Muscle of leg (tissue), 11 donors: Measurements from ENCODE around the gene ADAMTS2. TPM values are rescaled to one million over a fixed set of nuclear protein-coding genes. Genes with fewer than 3 reads are reported as not detected.

Experiments
- DNase-seq: peaks from one replicate; pipeline ENCODE4 v3.0.0; 2013
- H3K27ac ChIP-seq: one replicate; pipeline ENCODE4 v1.5.1; 2013; ENCODE audit warnings: mild to moderate bottlenecking, low read length, control low read depth
- H3K27me3 ChIP-seq: one replicate; pipeline ENCODE4 v1.6.1; 2013; ENCODE audit warnings: low read length; ENCODE audit not compliant: control insufficient read depth, insufficient read depth
- H3K36me3 ChIP-seq: one replicate; pipeline ENCODE4 v1.6.1; 2013; ENCODE audit warnings: low read length; ENCODE audit not compliant: control insufficient read depth, insufficient read depth
- H3K4me1 ChIP-seq: one replicate; pipeline ENCODE4 v1.6.1; 2013; ENCODE audit warnings: low read length; ENCODE audit not compliant: control insufficient read depth, insufficient read depth
- H3K4me3 ChIP-seq: one replicate; pipeline ENCODE4 v1.5.1; 2013; ENCODE audit warnings: low read length, control low read depth
- H3K9me3 ChIP-seq: replicated peaks from 2 replicates; pipeline ENCODE4 v1.6.1; 2013; ENCODE audit warnings: low read depth, low read length; ENCODE audit not compliant: control insufficient read depth
- WGBS: methylation state at CpG from one replicate; pipeline ENCODE4 v1.1.5; 2013; ENCODE audit warnings: missing lambda C conversion rate; ENCODE audit not compliant: insufficient coverage; 5-methylcytosine and 5-hydroxymethylcytosine counted together
- polyA plus RNA-seq, 8 donors: library from polyadenylated mRNA; unstranded; fragments of 120-200 nt; gene quantifications; one replicate each; pipeline versions ENCODE4 v1.2.1 to v1.2.3, GENCODE V29; 2013; ENCODE audit warnings: inconsistent platforms in 1 of 8, low replicate concordance in 1 of 8; ENCODE audit not compliant: insufficient read length in 8 of 8, insufficient read depth in 1 of 8
- total RNA-seq: library from RNA; stranded (reverse); fragments of 120-200 nt; gene quantifications from one replicate; pipeline ENCODE4 v1.2.4, GENCODE V29; 2013

ADAMTS2 gene
- total and polyA plus RNA-seq, 9 donors: 21.3 to 46.3 (median 34.2) TPM

- H3K4me1 ChIP-seq: peaks cover 95% of the 10 kb centered on the region
- no peak overlapping the region for H3K4me3 ChIP-seq
- peak overlapping the region; percentile 35 for H3K27ac ChIP-seq
- no peaks in the 10 kb centered on the region for H3K9me3 ChIP-seq
- H3K36me3 ChIP-seq: no peaks in the 10 kb centered on the region
- WGBS: 45% methylated on average over 5 of the region's 8 CpGs
- DNase-seq: no peak
- peaks cover 6% of the 10 kb centered on the region for H3K27me3 ChIP-seq
These were observed 73.9 kb downstream of the ADAMTS2 start for GRCh38 chr5:179271428-179271734.

- Histone ChIP-seq H3K4me3 (no peak overlapping the region), H3K4me1 (peaks cover 95% of the 10 kb centered on the region), H3K27ac (peak overlapping the region; percentile 65), H3K27me3 (peaks cover 8% of the 10 kb centered on the region), H3K9me3 (no peaks in the 10 kb centered on the region), H3K36me3 (no peaks in the 10 kb centered on the region)
- 38% methylated on average over 13 of the region's 15 CpGs for WGBS
- peak; percentile 87 for DNase-seq
These were observed 74.5 kb downstream of the ADAMTS2 start for GRCh38 chr5:179270581-179271427.

- Histone ChIP-seq H3K4me3 (no peak overlapping the region), H3K27ac (peak overlapping the region; percentile 65), H3K27me3 (peaks cover 7% of the 10 kb centered on the region), H3K9me3 (no peaks in the 10 kb centered on the region), H3K4me1 (peaks cover 95% of the 10 kb centered on the region), H3K36me3 (no peaks in the 10 kb centered on the region)
- DNase-seq: no peak
- WGBS: 40% methylated on average over 10 of the region's 13 CpGs
These were observed 75.3 kb downstream of the ADAMTS2 start for GRCh38 chr5:179269781-179270543.

GRCh38 chr5:179268966-179269693 lies 76.1 kb downstream of the ADAMTS2 start:
- DNase-seq: no peak
- H3K4me1 ChIP-seq: peaks cover 95% of the 10 kb centered on the region
- peaks cover 7% of the 10 kb centered on the region for H3K27me3 ChIP-seq
- no peaks in the 10 kb centered on the region for H3K36me3 ChIP-seq
- no peaks in the 10 kb centered on the region for H3K9me3 ChIP-seq
- no peak overlapping the region for H3K27ac ChIP-seq
- WGBS: 81% methylated on average over 8 of the region's 12 CpGs
- H3K4me3 ChIP-seq: no peak overlapping the region

- WGBS: 80% methylated on average over 16 of the region's 16 CpGs
- H3K4me1 ChIP-seq: peaks cover 94% of the 10 kb centered on the region
- no peaks in the 10 kb centered on the region for H3K9me3 ChIP-seq
- H3K36me3 ChIP-seq: no peaks in the 10 kb centered on the region
- no peak overlapping the region for H3K27ac ChIP-seq
- no peak for DNase-seq
- peaks cover 11% of the 10 kb centered on the region for H3K27me3 ChIP-seq
- no peak overlapping the region for H3K4me3 ChIP-seq
These were observed 76.8 kb downstream of the ADAMTS2 start for GRCh38 chr5:179268399-179268952.

GRCh38 chr5:179267671-179268083 lies 77.6 kb downstream of the ADAMTS2 start:
- H3K4me3 ChIP-seq: no peak overlapping the region
- DNase-seq: peak; percentile 69
- H3K36me3 ChIP-seq: no peaks in the 10 kb centered on the region
- peak overlapping the region; percentile 65 for H3K27ac ChIP-seq
- no peaks in the 10 kb centered on the region for H3K9me3 ChIP-seq
- H3K4me1 ChIP-seq: peaks cover 86% of the 10 kb centered on the region
- H3K27me3 ChIP-seq: peaks cover 12% of the 10 kb centered on the region
- WGBS: 36% methylated on average over 8 of the region's 10 CpGs

- H3K36me3 ChIP-seq: no peaks in the 10 kb centered on the region
- H3K27me3 ChIP-seq: peaks cover 12% of the 10 kb centered on the region
- 67% methylated on average over 6 of the region's 17 CpGs for WGBS
- H3K4me1 ChIP-seq: peaks cover 81% of the 10 kb centered on the region
- DNase-seq: no peak
- H3K9me3 ChIP-seq: no peaks in the 10 kb centered on the region
- H3K27ac ChIP-seq: peak overlapping the region; percentile 65
- no peak overlapping the region for H3K4me3 ChIP-seq
These were observed 78.1 kb downstream of the ADAMTS2 start for GRCh38 chr5:179267071-179267670.

- Histone ChIP-seq H3K27me3 (peaks cover 12% of the 10 kb centered on the region), H3K36me3 (no peaks in the 10 kb centered on the region), H3K27ac (peak overlapping the region; percentile 77), H3K4me3 (no peak overlapping the region), H3K9me3 (no peaks in the 10 kb centered on the region), H3K4me1 (peaks cover 80% of the 10 kb centered on the region)
- 70% methylated on average over 10 of the region's 13 CpGs for WGBS
- DNase-seq: no peak
These were observed 78.8 kb downstream of the ADAMTS2 start for GRCh38 chr5:179266291-179267070.
